GM12873 (cell line): ENCODE data around the gene MFSD6L.

Source experiments
- TF ChIP-seq, protein P1 (sequence below): IDR thresholded peaks from 2 replicates; pipeline ENCODE4 v1.5.1; 2012; ENCODE audit warnings: low read depth, mild to moderate bottlenecking, moderate library complexity, low read length, control low read depth; ENCODE audit not compliant: insufficient read depth; ENCODE audit errors: missing control alignments

The MFSD6L gene

DNA sequence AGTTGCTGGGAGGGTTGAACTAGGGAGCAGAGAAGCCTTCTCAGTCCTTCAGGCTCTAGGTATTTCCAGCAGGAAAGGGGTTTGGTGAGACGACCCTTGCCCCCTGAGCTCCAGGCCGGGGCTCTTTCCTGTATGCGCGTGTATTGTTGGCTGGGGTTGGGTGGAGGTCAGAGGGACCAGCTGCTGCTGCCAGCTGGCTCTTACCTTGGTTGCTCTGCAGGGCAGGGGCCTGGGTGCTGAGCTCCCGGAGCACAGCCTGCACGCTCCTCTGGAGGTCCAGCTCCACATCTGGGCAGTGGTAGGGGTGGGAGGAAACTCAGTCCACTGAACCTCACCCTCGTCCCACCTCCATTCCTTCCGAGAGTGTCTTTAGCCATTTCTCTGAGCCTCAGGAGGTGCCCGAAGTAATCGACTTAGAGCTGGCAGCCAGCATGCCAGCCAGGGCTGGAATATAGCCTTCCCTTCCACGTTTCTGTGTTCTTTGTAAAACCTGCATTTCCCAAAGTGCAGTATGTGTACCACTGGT, 40.3 kb upstream of the MFSD6L start:
- TF ChIP-seq, protein P1, sequence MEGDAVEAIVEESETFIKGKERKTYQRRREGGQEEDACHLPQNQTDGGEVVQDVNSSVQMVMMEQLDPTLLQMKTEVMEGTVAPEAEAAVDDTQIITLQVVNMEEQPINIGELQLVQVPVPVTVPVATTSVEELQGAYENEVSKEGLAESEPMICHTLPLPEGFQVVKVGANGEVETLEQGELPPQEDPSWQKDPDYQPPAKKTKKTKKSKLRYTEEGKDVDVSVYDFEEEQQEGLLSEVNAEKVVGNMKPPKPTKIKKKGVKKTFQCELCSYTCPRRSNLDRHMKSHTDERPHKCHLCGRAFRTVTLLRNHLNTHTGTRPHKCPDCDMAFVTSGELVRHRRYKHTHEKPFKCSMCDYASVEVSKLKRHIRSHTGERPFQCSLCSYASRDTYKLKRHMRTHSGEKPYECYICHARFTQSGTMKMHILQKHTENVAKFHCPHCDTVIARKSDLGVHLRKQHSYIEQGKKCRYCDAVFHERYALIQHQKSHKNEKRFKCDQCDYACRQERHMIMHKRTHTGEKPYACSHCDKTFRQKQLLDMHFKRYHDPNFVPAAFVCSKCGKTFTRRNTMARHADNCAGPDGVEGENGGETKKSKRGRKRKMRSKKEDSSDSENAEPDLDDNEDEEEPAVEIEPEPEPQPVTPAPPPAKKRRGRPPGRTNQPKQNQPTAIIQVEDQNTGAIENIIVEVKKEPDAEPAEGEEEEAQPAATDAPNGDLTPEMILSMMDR: no peak

DNA sequence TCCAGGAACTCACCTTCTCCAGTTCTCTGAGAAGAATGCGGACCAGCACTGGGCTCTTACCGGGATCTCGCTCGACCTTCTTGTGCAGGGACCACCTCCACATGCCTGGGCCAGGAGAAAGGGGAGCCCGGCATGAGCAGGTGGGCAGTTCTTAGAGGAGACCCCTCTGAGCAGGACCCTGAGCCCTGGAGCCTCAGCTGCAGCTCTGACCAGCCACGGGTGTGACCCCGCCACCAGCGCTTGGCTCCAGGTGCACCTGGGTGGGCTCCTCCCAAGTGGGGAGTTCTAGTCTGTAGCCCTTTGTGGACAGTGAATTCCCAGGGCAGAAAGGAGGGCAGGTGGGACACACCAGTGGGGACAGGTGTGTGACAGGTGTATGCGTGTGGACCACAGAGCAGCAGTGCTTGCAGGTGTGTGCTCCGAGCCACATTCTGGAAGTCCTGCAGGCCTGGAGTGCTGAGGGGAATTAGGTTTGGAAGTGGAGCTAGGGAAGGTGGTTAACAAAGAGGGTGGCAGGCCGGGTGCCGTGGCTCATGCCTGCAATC, 39.5 kb upstream of the MFSD6L start:
- TF ChIP-seq, protein P1: no peak

DNA sequence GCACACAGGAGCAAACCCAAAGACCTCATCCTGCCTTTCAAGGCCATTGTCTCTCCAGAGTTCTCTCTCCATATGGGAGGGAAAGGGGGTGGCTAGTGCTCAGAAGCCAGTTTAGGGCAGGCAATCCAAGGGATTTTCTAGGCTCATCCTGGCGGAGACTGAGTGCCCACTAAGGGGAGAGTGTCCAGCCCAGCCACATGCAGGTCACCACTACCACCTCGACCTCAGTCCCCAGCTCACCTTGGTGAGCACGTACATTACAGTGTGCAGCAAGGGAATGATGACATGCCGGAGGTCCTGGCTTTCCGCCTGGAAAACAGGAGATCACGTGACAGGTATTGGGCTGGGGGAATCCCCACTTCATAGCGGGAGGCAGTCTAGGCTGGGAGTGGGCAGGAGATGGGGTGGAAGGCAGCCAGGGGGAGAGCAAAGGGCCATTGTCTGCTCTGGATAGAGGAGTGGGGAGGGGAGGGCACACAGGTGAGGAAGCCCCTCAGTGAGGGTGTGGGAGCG, 38.5 kb upstream of the MFSD6L start:
- TF ChIP-seq, protein P1: no peak

DNA sequence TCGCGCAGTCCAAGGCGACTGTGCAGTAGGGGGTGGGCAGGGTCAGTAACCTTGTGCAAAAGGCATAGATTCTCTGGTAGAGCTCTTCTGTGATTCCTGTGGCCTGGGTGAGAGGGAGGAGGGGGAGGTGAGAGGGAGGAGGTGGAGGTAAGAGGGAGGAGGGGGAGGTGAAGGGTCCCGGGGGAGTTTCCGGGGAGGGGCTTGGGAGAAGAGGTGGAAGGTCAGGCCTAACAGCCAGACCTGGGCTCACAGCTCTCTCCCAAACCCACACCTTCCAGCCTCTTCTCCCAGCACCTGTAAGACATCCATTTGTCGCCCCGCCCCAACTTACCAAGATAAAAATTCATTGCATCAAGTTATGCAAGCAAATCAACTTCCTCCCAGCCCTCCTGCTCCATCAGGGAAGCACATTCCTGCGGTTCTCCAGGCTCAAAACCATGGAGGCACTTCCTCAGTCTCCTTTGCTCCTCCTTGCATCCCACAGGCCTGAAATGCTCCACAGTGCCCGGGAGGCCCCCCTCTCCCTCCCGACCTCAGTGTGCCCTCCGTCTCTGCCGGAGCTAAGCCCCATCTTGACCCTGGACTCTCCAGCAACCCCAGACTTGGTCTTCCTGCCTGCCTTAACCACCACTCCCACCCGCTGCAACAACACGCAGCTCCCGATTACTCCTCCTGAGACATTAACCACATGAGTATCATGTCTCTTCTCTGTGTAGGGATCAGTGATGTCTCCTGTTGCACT, 37.8 kb upstream of the MFSD6L start:
- TF ChIP-seq, protein P1: no peak

DNA sequence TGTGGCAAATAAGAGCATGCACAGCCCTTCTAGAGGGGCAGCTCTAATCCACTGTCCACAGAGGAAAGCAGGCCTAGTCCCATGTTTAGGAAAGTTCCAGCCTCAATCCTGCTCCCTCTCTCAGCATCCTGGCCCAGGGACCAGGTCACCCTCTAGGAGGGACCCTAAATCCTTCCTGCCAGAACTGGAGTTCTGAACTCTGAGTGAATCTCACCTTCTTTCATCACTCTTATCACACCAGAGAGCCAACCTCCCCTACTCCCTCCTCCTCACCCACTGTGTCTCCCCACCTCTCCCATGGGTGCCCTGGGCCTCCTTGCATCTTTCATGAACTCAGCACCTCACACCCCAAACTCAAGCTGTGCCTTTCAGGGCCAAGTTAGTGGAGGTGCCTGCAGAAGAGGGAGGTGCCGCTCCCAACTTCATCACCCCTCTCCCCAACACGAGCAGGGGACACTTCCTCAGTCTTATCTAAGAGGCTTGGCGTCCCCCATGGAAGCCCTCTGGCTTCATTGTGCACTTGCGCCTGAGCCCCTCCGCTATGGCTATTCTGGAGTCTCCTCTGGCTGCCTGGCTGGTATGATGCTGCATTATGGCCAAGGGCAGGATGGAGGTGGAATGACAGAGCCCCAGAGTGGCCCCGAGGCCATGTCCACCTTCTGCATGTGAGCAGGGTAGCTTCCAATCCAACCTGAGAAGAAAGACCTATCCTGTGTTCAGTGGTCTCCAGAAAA, 36.6 kb upstream of the MFSD6L start:
- TF ChIP-seq, protein P1: no peak

DNA sequence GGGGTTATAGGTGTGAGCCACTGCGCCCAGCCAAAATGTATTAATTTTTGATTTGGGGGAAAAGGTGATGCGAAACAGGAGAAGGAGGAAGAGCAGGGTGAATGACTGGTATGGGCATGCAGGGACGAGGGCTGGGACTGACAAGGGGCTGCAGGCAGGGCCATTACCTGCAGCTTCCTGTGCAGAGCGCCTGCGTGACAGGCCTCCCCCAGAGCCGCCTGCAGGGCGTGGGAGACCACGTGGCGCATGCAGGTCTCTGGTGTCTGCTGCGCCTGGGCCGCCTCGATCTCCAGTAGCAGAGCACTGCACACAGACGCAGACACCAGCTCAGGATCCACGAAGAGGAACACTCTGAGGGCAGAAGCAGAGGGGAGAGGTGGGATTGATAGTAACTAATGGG, 35.9 kb upstream of the MFSD6L start:
- TF ChIP-seq, protein P1: no peak
